SJCRH30 (cell line): ENCODE results near the gene P4HA1. TPM values are rescaled to one million over a fixed set of nuclear protein-coding genes. Genes with fewer than 3 reads are reported as not detected.

Experiments used
- DNase-seq, 2 experiments: peaks; one replicate each; pipeline ENCODE4 v3.0.0-alpha.2; 2015 to 2020
- H3K27ac ChIP-seq: fragments of 250-450 bp; sonication (Bioruptor Pico); 2 replicates; pipeline ENCODE4 v1.5.1; 2020; ENCODE audit warnings: mild to moderate bottlenecking, moderate library complexity
- H3K27me3 ChIP-seq: fragments of 250-450 bp; sonication (Bioruptor Pico); 2 replicates; pipeline ENCODE4 v1.5.1; 2020; ENCODE audit warnings: mild to moderate bottlenecking, moderate library complexity
- H3K36me3 ChIP-seq: fragments of 250-450 bp; sonication (Bioruptor Pico); 2 replicates; pipeline ENCODE4 v1.5.1; 2020; ENCODE audit warnings: mild to moderate bottlenecking, moderate library complexity
- H3K4me1 ChIP-seq: fragments of 250-450 bp; sonication (Bioruptor Pico); 2 replicates; pipeline ENCODE4 v1.5.1; 2020; ENCODE audit warnings: mild to moderate bottlenecking, moderate library complexity
- H3K4me3 ChIP-seq: fragments of 250-450 bp; sonication (Bioruptor Pico); 2 replicates; pipeline ENCODE4 v1.5.1; 2020; ENCODE audit warnings: mild to moderate bottlenecking, moderate library complexity
- H3K9me3 ChIP-seq: fragments of 250-450 bp; sonication (Bioruptor Pico); replicated peaks from 2 replicates; pipeline ENCODE4 v1.5.1; 2020; ENCODE audit warnings: mild to moderate bottlenecking, moderate library complexity
- total RNA-seq: library from RNA; depleted of rRNA; stranded (reverse); fragments of >200 nt; shearing (Covaris generic); gene quantifications from 2 replicates; pipeline ENCODE4 v1.2.3, GENCODE V29; 2014

The P4HA1 gene
- total RNA-seq, 1 experiment from 2014 or later: 78.0 TPM

- DNase-seq: no peak
- H3K36me3 ChIP-seq: peaks cover 14% of the 10 kb centered on the region
Measured at GRCh38 chr10:73079779-73080541, 16.7 kb downstream of the P4HA1 start.

GRCh38 chr10:73076360-73077183 is 20.1 kb downstream of the P4HA1 start:
- no peaks in the 10 kb centered on the region for H3K4me1 ChIP-seq
- H3K36me3 ChIP-seq: peaks cover 43% of the 10 kb centered on the region
- H3K27me3 ChIP-seq: no peaks in the 10 kb centered on the region
- no peak overlapping the region for H3K4me3 ChIP-seq
- H3K27ac ChIP-seq: no peak overlapping the region
- H3K9me3 ChIP-seq: no peaks in the 10 kb centered on the region
- DNase-seq: no peak

More at GRCh38 chr10:73079779-73080541, 16.7 kb downstream of the P4HA1 start:
- Histone ChIP-seq H3K27me3 (no peaks in the 10 kb centered on the region), H3K9me3 (no peaks in the 10 kb centered on the region), H3K27ac (no peak overlapping the region), H3K4me3 (no peak overlapping the region), H3K4me1 (no peaks in the 10 kb centered on the region)

GRCh38 chr10:73075829-73076228 is 20.8 kb downstream of the P4HA1 start:
- no peak overlapping the region for H3K27ac ChIP-seq
- H3K27me3 ChIP-seq: no peaks in the 10 kb centered on the region
- H3K4me1 ChIP-seq: no peaks in the 10 kb centered on the region
- DNase-seq: no peak
- H3K9me3 ChIP-seq: no peaks in the 10 kb centered on the region
- no peak overlapping the region for H3K4me3 ChIP-seq
- H3K36me3 ChIP-seq: peaks cover 48% of the 10 kb centered on the region

- DNase-seq: no peak
- Histone ChIP-seq H3K4me1 (no peaks in the 10 kb centered on the region), H3K9me3 (no peaks in the 10 kb centered on the region), H3K27me3 (no peaks in the 10 kb centered on the region), H3K4me3 (no peak overlapping the region), H3K36me3 (peaks cover 43% of the 10 kb centered on the region), H3K27ac (no peak overlapping the region)
Measured at GRCh38 chr10:73073627-73074026, 23.0 kb downstream of the P4HA1 start.

GRCh38 chr10:73065441-73065840 is 31.2 kb downstream of the P4HA1 start:
- Histone ChIP-seq H3K4me1 (no peaks in the 10 kb centered on the region), H3K9me3 (no peaks in the 10 kb centered on the region), H3K27me3 (no peaks in the 10 kb centered on the region), H3K27ac (no peak overlapping the region), H3K36me3 (peaks cover 23% of the 10 kb centered on the region), H3K4me3 (no peak overlapping the region)
- no peak for DNase-seq

- no peaks in the 10 kb centered on the region for H3K9me3 ChIP-seq
Measured at GRCh38 chr10:73061743-73062142, 34.9 kb downstream of the P4HA1 start.

GRCh38 chr10:73060738-73061635 is 35.7 kb downstream of the P4HA1 start:
- Histone ChIP-seq H3K27me3 (no peaks in the 10 kb centered on the region), H3K9me3 (no peaks in the 10 kb centered on the region), H3K4me3 (no peak overlapping the region), H3K36me3 (peaks cover 18% of the 10 kb centered on the region), H3K27ac (no peak overlapping the region), H3K4me1 (no peaks in the 10 kb centered on the region)
- DNase-seq: peak in 1 of 2 experiments; percentile 55

More at GRCh38 chr10:73061743-73062142, 34.9 kb downstream of the P4HA1 start:
- H3K27me3 ChIP-seq: no peaks in the 10 kb centered on the region
- no peaks in the 10 kb centered on the region for H3K4me1 ChIP-seq
- H3K4me3 ChIP-seq: no peak overlapping the region
- peaks cover 15% of the 10 kb centered on the region for H3K36me3 ChIP-seq
- no peak for DNase-seq
- no peak overlapping the region for H3K27ac ChIP-seq

GRCh38 chr10:73060173-73060572 is 36.5 kb downstream of the P4HA1 start:
- peaks cover 17% of the 10 kb centered on the region for H3K36me3 ChIP-seq
- no peak for DNase-seq
- H3K4me3 ChIP-seq: no peak overlapping the region
- H3K27me3 ChIP-seq: no peaks in the 10 kb centered on the region
- no peak overlapping the region for H3K27ac ChIP-seq
- no peaks in the 10 kb centered on the region for H3K4me1 ChIP-seq
- no peaks in the 10 kb centered on the region for H3K9me3 ChIP-seq

- no peak overlapping the region for H3K4me3 ChIP-seq
- H3K27me3 ChIP-seq: no peaks in the 10 kb centered on the region
- no peak overlapping the region for H3K27ac ChIP-seq
- H3K9me3 ChIP-seq: no peaks in the 10 kb centered on the region
- DNase-seq: no peak
- H3K36me3 ChIP-seq: peaks cover 22% of the 10 kb centered on the region
- H3K4me1 ChIP-seq: no peaks in the 10 kb centered on the region
Measured at GRCh38 chr10:73058057-73058591, 38.5 kb downstream of the P4HA1 start.

- H3K9me3 ChIP-seq: no peaks in the 10 kb centered on the region
- no peak overlapping the region for H3K4me3 ChIP-seq
- peaks cover 33% of the 10 kb centered on the region for H3K36me3 ChIP-seq
Measured at GRCh38 chr10:73054286-73054685, 42.4 kb downstream of the P4HA1 start.

GRCh38 chr10:73053275-73053674 is 43.4 kb downstream of the P4HA1 start:
- Histone ChIP-seq H3K4me1 (no peaks in the 10 kb centered on the region), H3K27me3 (no peaks in the 10 kb centered on the region), H3K27ac (no peak overlapping the region), H3K36me3 (peaks cover 36% of the 10 kb centered on the region), H3K4me3 (no peak overlapping the region), H3K9me3 (no peaks in the 10 kb centered on the region)
- no peak for DNase-seq

More at GRCh38 chr10:73054286-73054685, 42.4 kb downstream of the P4HA1 start:
- Histone ChIP-seq H3K27me3 (no peaks in the 10 kb centered on the region), H3K4me1 (no peaks in the 10 kb centered on the region), H3K27ac (no peak overlapping the region)
- DNase-seq: no peak

GRCh38 chr10:73044378-73045285 is 52.0 kb downstream of the P4HA1 start:
- no peaks in the 10 kb centered on the region for H3K27me3 ChIP-seq
- no peaks in the 10 kb centered on the region for H3K9me3 ChIP-seq
- H3K4me1 ChIP-seq: peaks cover 16% of the 10 kb centered on the region
- peaks cover 24% of the 10 kb centered on the region for H3K36me3 ChIP-seq
- no peak overlapping the region for H3K4me3 ChIP-seq
- peak in 1 of 2 experiments; percentile 38 for DNase-seq
- peak overlapping the region; percentile 54 for H3K27ac ChIP-seq

GRCh38 chr10:73043766-73044377 is 52.8 kb downstream of the P4HA1 start:
- Histone ChIP-seq H3K27ac (peak overlapping the region; percentile 54), H3K27me3 (no peaks in the 10 kb centered on the region), H3K36me3 (peaks cover 17% of the 10 kb centered on the region), H3K4me1 (peaks cover 16% of the 10 kb centered on the region), H3K9me3 (no peaks in the 10 kb centered on the region), H3K4me3 (no peak overlapping the region)
- no peak for DNase-seq
